Measurements from ENCODE around the gene TBPL1.

GRCh38 chr6:134007077-134007476 is 54.1 kb downstream of the TBPL1 start:
- no peak for TF ChIP-seq CTCF (IDR thresholded peaks at IDR 0.05)
- no peak for TF ChIP-seq POLR2A (IDR thresholded peaks at IDR 0.05)
- TF ChIP-seq POLR2AphosphoS5 (IDR thresholded peaks at IDR 0.05), result no peak

Measured in transverse colon (tissue), 4 donors.